Stomach (tissue), 4 donors: Measurements from ENCODE around the gene ADGRD1.

ENCODE experiments used
- CTCF ChIP-seq, 7 experiments: fragments of 450-650 bp in 4 of 7; fragments of 200-600 bp in 3 of 7; sonication (generic) in 3 of 7; IDR thresholded peaks; one replicate each; pipeline ENCODE4 v1.5.1; 2016 to 2019; ENCODE audit warnings: antibody characterized with exemption in 7 of 7, control low read depth in 2 of 7, mild to moderate bottlenecking in 1 of 7
- POLR2AphosphoS5 ChIP-seq, 3 donors: sonication (generic); formaldehyde crosslinking; IDR thresholded peaks; one replicate each; pipeline ENCODE4 v1.6.1; 2016; ENCODE audit warnings: antibody characterized with exemption in 3 of 3

GRCh38 chr12:130989391-130989790, 35.7 kb downstream of the ADGRD1 start:
- no peak for TF ChIP-seq CTCF (IDR thresholded peaks at IDR 0.05)
- TF ChIP-seq POLR2AphosphoS5 (IDR thresholded peaks at IDR 0.05), result no peak
